ENCODE measurements around the gene APCDD1.

- TF ChIP-seq CTCF (IDR thresholded peaks at IDR 0.05) (no peak), POLR2AphosphoS5 (IDR thresholded peaks at IDR 0.05) (no peak), POLR2A (IDR thresholded peaks at IDR 0.05; ENCODE audit: low read depth) (no peak), EP300 (IDR thresholded peaks at IDR 0.05) (no peak)
Measured at GRCh38 chr18:10461989-10462388, 7.6 kb downstream of the APCDD1 start.
